H9 (cell line): ENCODE results near the gene WDR36. TPM values are rescaled to one million over a fixed set of nuclear protein-coding genes. Genes with fewer than 3 reads are reported as not detected.

Source experiments
- DNase-seq: peaks from one replicate; pipeline ENCODE4 v3.0.0-alpha.2; 2017
- H2AFZ ChIP-seq: one replicate; pipeline ENCODE4 v1.6.1; 2013; ENCODE audit warnings: mild to moderate bottlenecking, low read length, control low read depth, moderate library complexity
- H2AK5ac ChIP-seq: 2 replicates; pipeline ENCODE4 v1.6.1; 2013; ENCODE audit warnings: low read length, control low read depth, mixed read lengths; ENCODE audit not compliant: insufficient read length
- H2BK120ac ChIP-seq: one replicate; pipeline ENCODE4 v1.6.1; 2013; ENCODE audit warnings: low read depth, mild to moderate bottlenecking, low read length, control low read depth, inconsistent platforms; ENCODE audit not compliant: poor library complexity, severe bottlenecking
- H2BK12ac ChIP-seq: 2 replicates; pipeline ENCODE4 v1.6.1; 2013; ENCODE audit warnings: low read length, control low read depth, mixed read lengths, low read depth; ENCODE audit not compliant: insufficient read length
- H2BK15ac ChIP-seq: 2 replicates; pipeline ENCODE4 v1.6.1; 2013; ENCODE audit warnings: low read depth, low read length, control low read depth
- H2BK20ac ChIP-seq: one replicate; pipeline ENCODE4 v1.6.1; 2013; ENCODE audit warnings: low read depth, mild to moderate bottlenecking, low read length, control low read depth, inconsistent platforms; ENCODE audit not compliant: poor library complexity, severe bottlenecking
- H2BK5ac ChIP-seq: 2 replicates; pipeline ENCODE4 v1.6.1; 2013; ENCODE audit warnings: low read length, control low read depth, mixed read lengths; ENCODE audit not compliant: insufficient read length
- H3K14ac ChIP-seq: 2 replicates; pipeline ENCODE4 v1.6.1; 2013; ENCODE audit warnings: low read length, control low read depth; ENCODE audit not compliant: insufficient read depth
- H3K18ac ChIP-seq: 2 replicates; pipeline ENCODE4 v1.6.1; 2013; ENCODE audit warnings: low read depth, mild to moderate bottlenecking, mixed read lengths, low read length, control low read depth; ENCODE audit not compliant: insufficient read length
- H3K23ac ChIP-seq: 2 replicates; pipeline ENCODE4 v1.6.1; 2013; ENCODE audit warnings: low read length, control low read depth, mixed read lengths, low read depth; ENCODE audit not compliant: insufficient read length
- H3K23me2 ChIP-seq: 2 replicates; pipeline ENCODE4 v1.6.1; 2013; ENCODE audit warnings: low read depth, mild to moderate bottlenecking, mixed read lengths, low read length, control low read depth; ENCODE audit not compliant: insufficient read length, poor library complexity, severe bottlenecking
- H3K27ac ChIP-seq: 2 replicates; pipeline ENCODE4 v1.5.1; 2013; ENCODE audit warnings: low read length, control low read depth, mixed read lengths, low read depth; ENCODE audit not compliant: insufficient read length
- H3K27me3 ChIP-seq: 2 replicates; pipeline ENCODE4 v1.6.1; 2013; ENCODE audit warnings: low read length, control low read depth, inconsistent platforms; ENCODE audit not compliant: insufficient read depth
- H3K4ac ChIP-seq: 2 replicates; pipeline ENCODE4 v1.6.1; 2013; ENCODE audit warnings: low read depth, mild to moderate bottlenecking, control low read depth, inconsistent platforms, low read length, moderate library complexity
- H3K4me1 ChIP-seq: 2 replicates; pipeline ENCODE4 v1.6.1; 2013; ENCODE audit warnings: low read length, control low read depth, inconsistent platforms; ENCODE audit not compliant: insufficient read depth
- H3K4me2 ChIP-seq: 2 replicates; pipeline ENCODE4 v1.6.1; 2013; ENCODE audit warnings: low read length, control low read depth, mixed read lengths; ENCODE audit not compliant: insufficient read length, insufficient read depth
- H3K56ac ChIP-seq: 2 replicates; pipeline ENCODE4 v1.6.1; 2013; ENCODE audit warnings: low read depth, mild to moderate bottlenecking, mixed read lengths, low read length, control low read depth; ENCODE audit not compliant: insufficient read length
- H3K79me1 ChIP-seq: 2 replicates; pipeline ENCODE4 v1.6.1; 2013; ENCODE audit warnings: low read depth, mild to moderate bottlenecking, moderate library complexity, low read length, control low read depth, inconsistent platforms; ENCODE audit not compliant: insufficient read depth, poor library complexity, severe bottlenecking
- H3K79me2 ChIP-seq: 2 replicates; pipeline ENCODE4 v1.6.1; 2013; ENCODE audit warnings: low read length, control low read depth, inconsistent platforms; ENCODE audit not compliant: insufficient read depth
- H3K9ac ChIP-seq: 2 replicates; pipeline ENCODE4 v1.6.1; 2013; ENCODE audit warnings: low read length, control low read depth, mixed read lengths; ENCODE audit not compliant: insufficient read length; ENCODE audit errors: extremely low read depth
- H3K9me3 ChIP-seq: one replicate; pipeline ENCODE4 v1.6.1; 2013; ENCODE audit warnings: low read depth, low read length, inconsistent platforms; ENCODE audit not compliant: control insufficient read depth
- H3T11ph ChIP-seq: one replicate; pipeline ENCODE4 v1.6.1; 2013; ENCODE audit warnings: mild to moderate bottlenecking, low read length, control low read depth, inconsistent platforms
- H4K20me1 ChIP-seq: one replicate; pipeline ENCODE4 v1.6.1; 2013; ENCODE audit not compliant: control insufficient read depth, insufficient read length, insufficient read depth
- H4K5ac ChIP-seq: 2 replicates; pipeline ENCODE4 v1.6.1; 2013; ENCODE audit warnings: low read depth, mild to moderate bottlenecking, mixed read lengths, low read length, control low read depth; ENCODE audit not compliant: insufficient read length
- H4K8ac ChIP-seq: replicated peaks from 2 replicates; pipeline ENCODE4 v1.6.1; 2013; ENCODE audit warnings: low read length, control low read depth, mixed read lengths, low read depth; ENCODE audit not compliant: insufficient read length
- H4K91ac ChIP-seq: 2 replicates; pipeline ENCODE4 v1.6.1; 2013; ENCODE audit warnings: low read depth, mild to moderate bottlenecking, moderate library complexity, mixed read lengths, low read length, control low read depth; ENCODE audit not compliant: insufficient read length
- H3K27ac Mint-ChIP-seq, 3 experiments: 2 replicates in 2 of 3; 3 replicates in 1 of 3; pipeline ENCODE4 v1.8.0; 2020 to 2021; ENCODE audit warnings: mixed read lengths in 3 of 3, mild to moderate bottlenecking in 1 of 3, moderate library complexity in 1 of 3
- H3K27me3 Mint-ChIP-seq: 2 replicates; pipeline ENCODE4 v1.8.0; 2021; ENCODE audit warnings: low read depth, mild to moderate bottlenecking, moderate library complexity, mixed read lengths
- H3K36me3 Mint-ChIP-seq, 3 experiments: 2 replicates in 2 of 3; 3 replicates in 1 of 3; pipeline ENCODE4 v1.8.0; 2020 to 2021; ENCODE audit warnings: low read depth in 3 of 3, mixed read lengths in 3 of 3; ENCODE audit not compliant: insufficient read depth in 1 of 3
- H3K4me1 Mint-ChIP-seq, 2 experiments: 2 replicates each; pipeline ENCODE4 v1.8.0; 2020; ENCODE audit warnings: mixed read lengths in 2 of 2
- H3K4me3 Mint-ChIP-seq, 2 experiments: 2 replicates in 1 of 2; 3 replicates in 1 of 2; pipeline ENCODE4 v1.8.0; 2020 to 2021; ENCODE audit warnings: mild to moderate bottlenecking in 2 of 2, mixed read lengths in 2 of 2, moderate library complexity in 1 of 2
- H3K9me3 Mint-ChIP-seq, 2 experiments: 2 replicates in 1 of 2; 3 replicates in 1 of 2; pipeline ENCODE4 v1.8.0; 2020; ENCODE audit warnings: mild to moderate bottlenecking in 2 of 2, mixed read lengths in 2 of 2, moderate library complexity in 1 of 2
- CTCF ChIP-seq: fragments of 200-600 bp; sonication (generic); conservative IDR thresholded peaks from 3 replicates; pipeline ENCODE4 v1.8.0; 2021; ENCODE audit warnings: antibody characterized with exemption, mild to moderate bottlenecking
- WGBS: extraction: QIAGEN DNeasy Blood & Tissue Kit; methylation state at CpG from one replicate; pipeline ENCODE4 v1.1.7; 2013; ENCODE audit warnings: missing lambda C conversion rate, low lambda C conversion rate, mixed read lengths; ENCODE audit not compliant: insufficient read length; ENCODE audit errors: extremely low coverage; 5-methylcytosine and 5-hydroxymethylcytosine counted together
- total RNA-seq: library from RNA; stranded (reverse); gene quantifications from 2 replicates; pipeline ENCODE4 v1.2.1, GENCODE V29; 2021

Gene WDR36
- total RNA-seq, 1 experiment from 2014 or later, result 42.0 TPM

GRCh38 chr5:111099058-111099778 lies 7.1 kb downstream of the WDR36 start:
- Histone ChIP-seq H3K4me1 (no peaks in the 10 kb centered on the region), H3K9me3 (no peaks in the 10 kb centered on the region), H3K23ac (no peak overlapping the region), H2BK15ac (no peak overlapping the region), H2AK5ac (no peak overlapping the region), H3K9ac (no peak overlapping the region), H2AFZ (no peak overlapping the region), H2BK5ac (no peak overlapping the region), H3K79me2 (peaks cover 2% of the 10 kb centered on the region; the same call in 1 of the 2 replicates), H3K79me1 (no peaks in the 10 kb centered on the region), H2BK120ac (no peak overlapping the region), H3K18ac (no peak overlapping the region), H3K4me2 (no peak overlapping the region), H3K4ac (no peak overlapping the region), H3K56ac (no peak overlapping the region), H3T11ph (no peak overlapping the region), H3K14ac (no peak overlapping the region), H4K8ac (no peak overlapping the region), H3K27ac (no peak overlapping the region), H4K91ac (no peak overlapping the region), H4K5ac (no peak overlapping the region), H3K23me2 (no peaks in the 10 kb centered on the region), H2BK20ac (no peak overlapping the region), H2BK12ac (no peak overlapping the region), H3K27me3 (no peaks in the 10 kb centered on the region), H4K20me1 (no peaks in the 10 kb centered on the region)
- no peaks in the 10 kb centered on the region for H3K27me3 Mint-ChIP-seq
- H3K4me3 Mint-ChIP-seq, result no peak overlapping the region
- no CpG with 5 or more reads among the region's 1 CpG for WGBS
- H3K36me3 Mint-ChIP-seq, result peaks cover 12 to 68% (median 57%) of the 10 kb centered on the region in 3 experiments; a peak in 6 of 7 replicates
- no peak for DNase-seq
- TF ChIP-seq CTCF, result no peak
- H3K27ac Mint-ChIP-seq, result no peak overlapping the region
- peaks cover 0 to 1% of the 10 kb centered on the region in 2 experiments; a peak in 1 of 4 replicates for H3K4me1 Mint-ChIP-seq
- no peaks in the 10 kb centered on the region for H3K9me3 Mint-ChIP-seq
